Stimulated activated CD8-positive, alpha-beta memory T cell treated with anti-CD3 and anti-CD28 coated beads, Interleukin-12 subunit alpha, Interleukin-12 subunit beta, amount 100 ng/mL, for 24 hours (primary cell): Measurements from ENCODE around the gene UBE2Q2.
"Not testable (repeated sequence)": the region's sequence is repeated elsewhere in the genome, so short reads cannot be mapped to it uniquely, and the experiment has no call there.

Experiments
- DNase-seq: peaks from one replicate; pipeline ENCODE4 v3.0.0-alpha.2; 2020; ENCODE audit errors: extremely low read depth

UBE2Q2 gene

GRCh38 chr15:75842722-75843677, at the start of gene UBE2Q2:
UBE2Q2 (plus strand) TSS chr15:75843447; CDS start chr15:75843667, 220 bp downstream.
- DNase-seq: peak; percentile 37

- no peak for DNase-seq
These were observed 46.9 kb upstream of the UBE2Q2 start for GRCh38 chr15:75796321-75796720.

- not testable (repeated sequence) for DNase-seq
These were observed 46.1 kb upstream of the UBE2Q2 start for GRCh38 chr15:75797146-75797545.

DNA sequence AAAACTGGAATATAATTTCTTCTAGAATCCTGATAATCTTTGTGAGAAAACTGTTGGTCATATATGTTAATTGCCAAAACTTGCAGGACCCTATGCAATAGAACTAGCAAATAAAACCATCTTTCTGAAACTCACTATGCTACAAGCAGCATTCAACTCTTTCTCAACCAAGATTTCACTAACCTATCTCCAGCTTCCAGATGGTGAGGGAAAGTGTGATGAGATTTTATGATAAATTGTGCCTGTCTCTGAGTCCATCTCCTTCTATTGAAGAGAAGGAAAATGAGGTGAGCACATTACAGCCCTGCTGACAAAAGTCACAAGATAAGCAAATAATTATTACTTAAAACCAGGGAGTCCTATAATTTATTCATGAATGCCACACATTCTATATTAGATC, 44.1 kb upstream of the UBE2Q2 start:
- no peak for DNase-seq

DNA sequence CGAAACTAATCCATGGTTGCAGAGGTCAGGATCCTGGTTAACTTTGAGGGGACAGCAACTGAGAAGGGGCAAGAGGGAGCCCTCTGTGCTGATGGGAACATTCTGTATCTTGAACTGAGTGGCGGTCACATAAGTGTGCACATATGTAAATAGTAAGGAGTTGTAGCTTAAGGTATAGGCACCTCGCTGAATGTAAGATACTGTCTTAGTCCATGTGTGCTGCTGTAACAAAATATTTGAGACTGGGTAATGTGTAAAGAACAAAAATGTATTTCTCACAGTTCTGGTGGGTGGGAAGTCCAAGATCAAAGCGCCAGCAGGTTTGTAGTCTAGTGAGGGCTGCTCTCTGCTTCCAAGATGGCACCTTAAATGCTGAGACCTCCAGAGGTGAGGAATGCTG, 42.8 kb upstream of the UBE2Q2 start:
- not testable (repeated sequence) for DNase-seq

- peak; percentile 44 for DNase-seq
These were observed 41.2 kb upstream of the UBE2Q2 start for GRCh38 chr15:75801859-75802593.

GRCh38 chr15:75807486-75807885, 35.8 kb upstream of the UBE2Q2 start:
- not testable (repeated sequence) for DNase-seq

- DNase-seq: not testable (repeated sequence)
These were observed 35.2 kb upstream of the UBE2Q2 start for GRCh38 chr15:75808009-75808408.

- no peak for DNase-seq
These were observed 34.7 kb upstream of the UBE2Q2 start for GRCh38 chr15:75808563-75808962.

- DNase-seq: no peak
These were observed 33.1 kb upstream of the UBE2Q2 start for GRCh38 chr15:75809986-75810750.

DNA sequence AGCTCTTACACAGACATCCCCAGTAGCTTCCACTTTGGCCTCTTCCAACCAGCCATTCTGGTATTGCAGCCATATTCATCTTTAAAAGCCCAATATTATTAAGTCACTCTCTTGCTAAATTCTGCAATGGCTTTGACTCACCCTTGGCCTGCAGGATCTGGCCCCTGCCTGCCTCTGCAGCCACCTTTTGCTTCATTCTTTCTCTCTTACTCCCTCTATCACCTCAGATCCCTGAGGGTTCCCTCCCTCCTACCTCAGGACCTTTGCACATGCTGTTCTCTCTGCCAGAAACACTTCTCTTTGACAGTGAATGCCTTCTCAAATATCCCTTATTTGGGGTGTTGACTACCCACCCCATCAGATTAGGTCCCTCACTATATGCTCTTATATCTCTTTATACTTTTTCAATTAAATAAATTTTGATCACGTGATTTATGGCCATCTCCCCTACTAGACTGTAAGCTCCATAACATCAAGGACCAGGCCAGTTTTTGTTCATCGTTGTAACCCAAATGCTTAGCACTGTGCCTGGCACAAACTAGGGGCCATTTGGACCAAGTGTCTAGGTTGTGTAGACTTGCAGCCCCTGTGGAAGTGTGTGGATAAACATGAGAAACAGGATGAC, 32.3 kb upstream of the UBE2Q2 start:
- DNase-seq: no peak

GRCh38 chr15:75811626-75812025, 31.6 kb upstream of the UBE2Q2 start:
- DNase-seq: no peak

- DNase-seq: no peak
These were observed 28.5 kb upstream of the UBE2Q2 start for GRCh38 chr15:75814794-75815193.

- DNase-seq: no peak
These were observed 27.2 kb upstream of the UBE2Q2 start for GRCh38 chr15:75815811-75816719.

DNA sequence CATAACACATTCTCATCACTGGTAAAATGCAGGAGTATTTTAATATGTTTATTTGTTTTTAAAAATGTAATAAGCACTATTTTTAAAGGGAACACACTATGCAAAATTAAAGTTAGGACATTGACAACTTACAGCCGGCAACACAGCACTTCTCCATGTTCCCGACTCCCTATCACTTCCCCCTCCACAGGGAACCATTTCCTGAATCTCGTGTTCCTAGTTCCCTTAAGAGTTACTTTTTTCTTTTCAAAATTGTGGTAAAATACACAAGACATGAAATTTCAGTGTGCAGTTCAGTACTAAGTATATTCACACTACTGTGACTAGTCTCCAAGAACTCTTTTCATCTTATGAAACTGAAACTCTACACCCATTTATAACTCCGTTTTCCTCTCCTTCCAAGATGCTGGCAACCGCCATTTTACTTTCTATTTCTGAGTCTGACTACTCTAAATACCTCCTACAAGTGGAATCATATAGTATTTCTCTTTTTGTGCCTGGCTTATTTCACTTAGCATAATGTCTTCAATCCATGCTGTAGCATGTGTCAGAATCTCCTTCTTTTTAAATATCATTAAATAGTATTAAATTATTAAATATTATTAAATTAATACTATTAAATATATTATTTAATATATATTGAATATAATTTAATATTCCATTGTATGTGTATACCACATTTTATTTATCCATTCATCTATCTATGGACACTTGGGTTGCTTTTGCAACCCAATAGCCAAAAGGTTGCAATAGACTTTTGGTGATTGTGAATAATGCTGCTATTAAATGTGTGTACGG, 25.9 kb upstream of the UBE2Q2 start:
- DNase-seq: no peak

DNA sequence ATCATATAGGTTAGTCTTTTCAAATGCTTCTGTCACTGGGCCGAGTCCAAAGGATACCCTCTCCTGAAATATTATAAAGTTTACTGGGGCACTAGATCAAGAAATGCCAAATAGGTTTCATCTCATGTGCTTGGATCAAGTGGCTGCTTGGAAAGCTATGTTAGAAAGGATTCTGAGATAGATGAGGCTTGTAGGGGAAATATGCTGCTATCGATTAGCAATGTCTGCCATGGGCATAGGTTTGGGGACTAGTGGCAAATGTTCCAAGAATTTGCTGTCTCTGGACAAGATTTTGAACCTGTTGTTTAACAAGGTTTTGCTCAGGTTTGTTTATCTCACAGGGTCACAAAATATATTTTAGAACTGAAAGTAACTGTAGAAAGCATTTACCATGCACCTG, 23.0 kb upstream of the UBE2Q2 start:
- no peak for DNase-seq

DNA sequence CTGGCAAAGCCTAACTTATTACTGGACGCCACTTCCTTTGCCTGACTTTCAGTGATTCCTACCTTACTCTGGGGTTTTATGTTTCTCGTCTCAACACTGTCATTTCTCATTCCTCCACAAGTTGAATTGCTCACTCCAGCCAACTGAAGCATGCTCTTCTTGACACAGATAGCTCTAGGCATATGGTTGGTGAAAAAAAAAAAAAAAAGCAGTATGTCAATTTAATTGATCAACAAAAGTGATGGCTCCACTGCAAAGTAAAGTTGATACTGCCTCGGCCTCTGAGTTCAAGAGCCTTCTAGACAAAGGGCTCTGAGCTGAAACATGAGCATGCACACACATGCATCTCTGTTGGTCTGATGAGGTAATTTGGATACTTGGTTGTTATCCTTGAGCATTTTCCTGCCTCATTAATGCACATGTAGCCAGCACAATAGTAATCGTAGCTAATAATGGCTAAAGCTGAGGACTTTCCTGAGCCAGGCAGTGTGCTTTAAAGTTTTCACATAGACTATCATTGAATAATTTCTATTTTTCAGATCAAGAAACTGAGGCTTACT, 21.4 kb upstream of the UBE2Q2 start:
- no peak for DNase-seq

GRCh38 chr15:75822685-75823278, 20.5 kb upstream of the UBE2Q2 start:
- DNase-seq: no peak
